HG02678 (cell line): ENCODE data around the gene PACRG.
"Not testable (repeated sequence)": the region's sequence is repeated elsewhere in the genome, so short reads cannot be mapped to it uniquely, and the experiment has no call there.

Source experiments
- ATAC-seq: cut with Tn5 transposase; IDR thresholded peaks from one replicate; pipeline ENCODE4 v1.9.1; 2021; ENCODE audit warnings: mild to moderate bottlenecking, moderate library complexity; ENCODE audit not compliant: unreplicated experiment

PACRG gene

DNA sequence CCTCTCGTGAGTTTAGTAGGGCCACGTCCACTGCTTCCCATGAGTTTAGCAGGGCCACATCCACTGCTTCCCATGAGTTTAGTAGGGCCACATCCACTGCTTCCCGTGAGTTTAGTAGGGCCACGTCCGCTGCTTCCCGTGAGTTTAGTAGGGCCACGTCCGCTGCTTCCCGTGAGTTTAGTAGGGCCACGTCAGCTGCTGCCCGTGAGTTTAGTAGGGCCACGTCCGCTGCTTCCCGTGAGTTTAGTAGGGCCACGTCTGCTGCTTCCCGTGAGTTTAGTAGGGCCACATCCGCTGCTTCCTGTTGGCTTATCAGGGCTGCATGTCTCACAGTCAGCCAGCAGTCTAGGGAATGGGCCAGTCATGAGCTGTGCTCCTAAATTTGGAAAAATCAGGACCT lies 573.1 kb downstream of the PACRG start:
- no peak for ATAC-seq

DNA sequence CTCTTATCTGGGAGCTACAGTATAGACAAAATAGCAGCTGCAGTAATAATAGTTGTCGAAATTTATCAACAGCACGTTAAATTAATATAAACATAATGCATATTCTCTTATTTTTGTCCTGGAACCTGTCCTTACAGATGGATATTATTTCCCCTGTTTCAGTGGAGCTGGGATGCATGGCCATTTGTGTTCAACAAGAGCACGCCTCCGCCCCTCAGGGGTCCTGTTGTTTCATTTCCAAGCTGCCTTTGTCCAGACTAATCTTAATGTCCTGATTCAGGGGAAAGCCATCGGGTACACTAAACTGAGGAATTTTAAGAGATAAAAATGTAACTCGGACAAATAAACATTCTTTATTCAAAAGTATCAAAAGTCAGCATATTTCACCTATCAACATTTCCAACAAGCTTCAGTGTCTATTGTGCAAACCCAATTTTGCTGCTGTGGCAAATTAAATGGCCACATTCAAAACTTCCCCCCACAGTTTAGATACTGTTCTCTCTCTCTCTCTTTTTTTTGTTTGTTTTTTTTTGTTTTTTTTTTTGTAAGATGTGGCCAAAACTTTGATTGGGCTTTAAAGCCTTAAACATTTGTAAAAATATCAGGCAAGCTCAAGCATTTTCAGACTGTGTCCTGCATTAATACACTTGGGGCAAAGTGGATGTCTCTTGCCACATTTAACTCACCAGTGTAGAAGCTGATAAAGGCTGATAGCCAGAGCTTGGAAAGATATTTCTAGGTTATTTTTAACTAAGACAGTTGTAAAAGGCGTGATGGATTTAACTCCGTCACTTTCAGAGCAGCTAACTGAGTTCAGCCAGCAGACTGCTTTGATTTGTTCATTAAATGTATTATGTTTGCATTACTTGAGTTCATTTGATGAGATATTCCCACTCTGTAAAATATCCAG lies 574.2 kb downstream of the PACRG start:
- ATAC-seq = no peak

DNA sequence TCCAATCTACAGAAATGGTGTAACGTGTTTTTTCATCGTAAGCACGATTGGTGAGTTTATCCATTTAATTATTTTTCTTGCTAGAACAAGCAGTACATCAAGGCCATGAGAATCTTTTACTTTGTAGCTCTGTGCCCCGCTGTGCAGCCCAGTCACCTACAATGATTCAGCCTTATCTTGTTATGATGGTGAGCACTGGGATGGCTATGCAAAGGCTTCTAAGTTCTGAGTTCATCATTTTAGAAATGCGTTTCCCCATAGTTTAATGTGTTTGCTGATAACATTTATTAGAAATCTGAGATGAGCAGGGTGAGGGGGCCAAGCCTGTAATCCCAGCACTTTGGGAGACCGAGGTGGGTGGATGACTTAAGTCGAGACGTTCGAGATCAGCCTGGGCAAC lies 575.0 kb downstream of the PACRG start:
- no peak for ATAC-seq

DNA sequence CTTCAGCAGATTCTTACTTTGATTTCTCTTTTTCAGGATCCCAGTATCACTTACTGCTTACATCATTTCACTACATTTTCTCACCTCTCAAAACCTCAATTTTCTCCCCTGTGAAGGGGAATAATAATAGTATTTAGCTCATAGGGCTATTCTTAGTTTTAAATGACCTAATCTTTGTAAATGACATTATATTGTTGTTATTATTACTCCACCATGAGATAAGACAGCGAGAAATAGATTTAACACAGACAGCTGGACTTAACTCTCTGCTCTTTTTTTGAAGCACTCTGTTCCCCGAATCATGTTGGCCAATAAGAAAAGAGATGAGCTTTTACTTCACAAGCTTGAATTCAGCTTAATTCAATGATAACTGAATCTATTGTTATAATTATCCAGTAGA lies 578.2 kb downstream of the PACRG start:
- no peak for ATAC-seq

DNA sequence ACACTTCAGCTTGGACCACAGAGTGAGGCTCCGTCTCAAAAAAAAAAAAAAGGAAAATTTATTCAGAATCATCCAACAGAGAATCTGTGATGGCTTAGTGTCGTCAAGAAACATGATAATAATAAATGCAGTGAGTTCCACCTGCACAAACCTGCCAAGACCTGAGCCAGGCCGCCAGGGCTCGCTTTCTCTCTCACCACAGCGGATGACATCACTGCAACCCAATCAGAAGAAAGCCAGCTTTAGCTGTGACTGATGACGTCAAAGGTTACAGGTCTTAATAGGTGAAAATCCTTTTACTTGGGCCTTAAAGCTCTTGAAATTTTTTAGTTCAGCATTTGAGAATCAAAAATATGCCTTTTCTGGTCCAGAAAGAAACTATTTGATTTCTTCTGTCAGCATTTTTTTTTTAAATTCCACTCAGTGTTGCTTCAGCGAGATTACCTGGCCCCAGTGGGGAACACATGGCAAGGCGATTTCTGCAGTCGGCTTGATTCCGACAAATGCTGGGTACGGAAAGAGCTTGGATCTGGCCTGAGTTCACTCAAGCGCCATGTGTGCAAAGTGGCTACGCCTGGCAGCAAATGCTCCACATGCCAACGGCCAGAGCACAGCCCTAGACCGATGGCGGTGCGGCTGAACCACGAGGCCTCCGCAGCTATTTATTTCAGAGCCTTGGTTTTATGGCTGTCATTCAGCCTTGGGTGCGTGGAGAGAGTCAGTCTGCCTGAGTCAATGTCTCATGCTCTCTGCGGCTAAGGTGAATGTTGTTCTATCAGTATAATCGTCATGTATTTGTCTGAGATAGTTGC lies 581.1 kb downstream of the PACRG start:
- ATAC-seq = no peak

DNA sequence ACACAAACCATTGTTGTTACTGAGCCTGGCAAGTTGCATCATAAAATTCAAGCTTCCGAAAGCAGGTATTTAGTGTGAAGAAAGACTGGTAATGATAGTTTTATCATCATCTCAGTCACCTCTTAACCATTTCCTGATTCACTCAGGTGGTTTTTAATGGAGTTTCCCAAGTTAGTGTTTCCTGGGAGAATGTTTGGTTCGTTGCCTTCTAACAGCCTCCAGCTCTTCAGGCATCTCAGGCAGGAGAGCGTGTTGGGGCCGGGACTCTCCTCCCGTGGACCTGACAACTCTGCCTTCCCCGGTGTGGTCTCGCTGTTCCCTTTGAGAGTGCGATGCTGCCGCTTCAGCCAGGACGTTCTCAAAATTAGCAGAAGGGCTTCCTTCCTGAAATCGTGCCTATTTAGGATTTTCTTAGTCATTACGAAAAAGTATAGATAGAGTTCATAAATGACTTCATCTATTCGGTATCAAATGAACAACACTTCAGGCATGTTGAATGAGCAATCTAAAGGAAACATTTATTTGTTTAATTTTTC lies 581.8 kb downstream of the PACRG start:
- ATAC-seq = no peak

DNA sequence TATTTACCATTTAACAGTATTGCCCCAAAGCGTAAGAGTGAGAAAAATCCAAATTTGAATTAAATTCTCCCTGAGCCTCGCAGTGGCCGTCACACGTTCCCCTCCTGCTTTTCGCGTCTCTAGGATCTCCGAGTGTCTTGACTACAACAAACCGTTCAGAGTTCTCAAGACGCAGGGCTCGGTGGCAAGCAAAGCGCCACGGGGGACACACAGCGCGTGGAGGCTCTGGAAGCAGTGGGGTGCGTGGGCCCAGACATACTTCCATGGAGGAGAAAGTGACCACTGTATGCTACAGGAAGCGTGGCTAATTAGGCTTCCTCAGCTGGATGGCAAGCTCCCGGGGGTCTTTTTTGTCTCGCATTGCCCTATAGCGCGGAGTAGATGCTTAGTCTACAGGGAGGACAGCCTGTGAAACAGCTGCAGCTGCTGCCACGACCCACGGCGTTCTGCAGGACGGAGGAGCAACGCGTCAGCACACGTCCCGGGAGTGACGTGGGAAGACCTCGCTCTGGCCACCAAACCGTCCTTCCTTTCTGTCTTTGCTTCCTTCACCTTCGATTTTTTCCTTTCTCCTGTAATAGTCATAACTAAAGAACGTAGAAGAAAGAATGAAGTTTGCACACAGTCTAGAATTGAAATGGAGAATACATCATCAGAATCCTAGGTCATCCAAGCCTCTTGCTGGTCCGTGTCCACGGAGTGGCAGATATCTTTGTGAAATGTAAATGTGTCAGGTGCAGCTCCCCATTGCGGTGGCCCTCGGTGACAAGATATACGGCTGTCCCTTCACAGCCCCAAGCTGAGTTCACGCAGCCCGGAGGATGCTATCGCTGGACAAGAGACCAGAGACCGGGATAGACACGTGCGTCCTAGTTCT lies 582.6 kb downstream of the PACRG start:
- ATAC-seq = no peak

DNA sequence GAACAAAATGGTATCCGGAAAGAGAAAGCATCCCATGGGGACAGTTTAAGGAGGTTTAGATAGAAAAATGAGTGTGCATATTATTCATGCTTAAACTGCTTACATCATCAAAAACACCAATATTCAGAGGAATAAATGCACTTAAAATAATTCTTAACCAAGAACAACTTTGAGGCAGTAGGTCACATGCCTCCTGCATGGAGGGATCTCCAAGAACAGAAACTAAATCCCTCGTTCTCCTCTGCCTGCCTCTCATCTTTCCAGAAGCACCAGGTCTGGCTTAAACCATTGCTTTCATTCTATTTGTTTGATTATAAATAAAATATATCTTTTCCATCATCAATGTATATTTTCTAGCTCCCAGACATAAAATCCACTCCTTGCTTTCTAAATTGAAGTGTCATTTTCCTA lies 583.2 kb downstream of the PACRG start:
- ATAC-seq = no peak

DNA sequence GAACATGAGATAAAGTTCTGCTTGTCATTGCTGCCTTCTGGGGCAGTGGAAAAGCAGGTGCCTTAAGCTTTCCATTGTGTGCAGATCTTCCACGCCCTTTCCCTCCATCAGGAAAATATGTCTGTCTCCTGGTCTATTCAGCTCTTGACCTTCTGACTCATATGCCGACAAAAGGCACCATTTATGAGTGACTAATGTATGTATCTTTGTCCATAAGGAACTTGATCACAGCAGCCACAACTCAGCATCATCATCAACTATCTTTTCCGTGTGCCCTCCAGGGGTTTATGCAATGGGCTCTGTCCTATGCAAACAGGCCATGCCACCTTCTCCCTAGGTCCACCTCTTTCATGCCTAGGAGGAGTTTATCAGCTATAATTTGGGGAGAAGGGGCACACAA lies 584.1 kb downstream of the PACRG start:
- ATAC-seq = no peak

DNA sequence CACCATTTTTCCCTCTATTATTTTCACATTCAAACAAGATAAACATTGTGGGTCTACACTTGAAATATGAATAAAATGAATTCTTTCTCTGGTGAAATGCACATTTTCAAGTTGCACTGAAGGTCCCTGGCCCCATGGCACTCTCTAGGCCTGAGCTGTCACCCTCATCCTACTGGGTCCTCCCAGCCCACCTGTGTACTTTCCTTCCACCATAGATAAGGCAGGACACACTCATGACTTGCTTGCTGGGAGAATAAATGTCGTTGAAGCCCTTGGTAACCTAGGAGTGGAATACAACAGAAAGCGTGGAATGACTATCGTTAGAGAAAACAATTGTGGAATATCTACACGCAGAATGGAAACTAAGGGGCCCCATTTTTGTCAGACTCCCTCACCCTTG lies 585.8 kb downstream of the PACRG start:
- ATAC-seq = no peak

DNA sequence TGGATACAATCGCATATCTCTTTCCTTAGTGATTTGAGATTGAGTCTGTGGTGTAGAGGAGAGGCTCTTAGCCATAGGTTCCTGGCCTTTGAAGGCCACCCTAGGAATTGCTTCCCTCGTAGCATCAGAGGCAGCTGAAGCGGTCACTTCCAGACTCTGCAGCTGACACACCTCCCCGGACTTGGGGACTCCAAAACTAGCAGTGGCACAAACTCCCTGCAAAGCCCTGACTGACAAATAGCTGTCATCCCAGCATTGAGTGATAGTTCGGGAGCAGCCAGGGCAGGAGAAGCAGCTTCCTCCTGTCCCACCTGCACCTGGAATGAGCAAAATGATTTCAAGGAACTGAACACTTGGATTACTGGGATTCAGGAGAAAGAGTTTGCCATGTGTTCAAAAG lies 586.2 kb downstream of the PACRG start:
- no peak for ATAC-seq

DNA sequence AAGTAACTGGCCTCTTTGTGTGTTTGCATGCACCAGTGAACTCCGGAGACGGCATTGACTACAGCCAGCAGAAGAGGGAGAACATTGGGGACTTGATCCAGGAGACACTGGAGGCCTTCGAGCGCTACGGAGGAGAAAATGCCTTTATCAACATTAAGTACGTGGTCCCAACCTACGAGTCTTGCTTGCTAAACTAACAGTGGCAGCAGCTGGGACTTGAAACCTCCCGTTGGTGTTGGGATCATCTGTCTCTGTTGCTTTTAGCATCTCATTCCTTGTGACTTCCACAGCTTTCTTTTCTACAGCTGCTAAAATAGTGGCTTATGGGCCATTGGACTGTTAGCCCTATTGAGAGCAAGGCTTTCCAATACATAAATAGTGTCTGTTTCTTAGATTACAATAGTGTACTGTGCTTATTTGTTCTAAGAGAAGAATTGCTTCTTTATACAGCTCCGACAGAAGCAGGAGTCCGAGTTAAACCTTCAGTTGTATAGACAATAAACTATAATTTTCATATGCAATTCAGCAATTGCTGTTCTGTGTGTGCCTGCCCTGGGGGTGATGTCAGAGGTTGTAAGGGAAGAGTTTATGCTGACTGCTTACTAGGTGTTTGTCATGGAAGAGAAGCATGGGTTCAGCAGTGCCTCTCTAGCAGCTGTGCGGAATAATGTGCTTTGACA lies 587.2 kb downstream of the PACRG start:
- no peak for ATAC-seq

DNA sequence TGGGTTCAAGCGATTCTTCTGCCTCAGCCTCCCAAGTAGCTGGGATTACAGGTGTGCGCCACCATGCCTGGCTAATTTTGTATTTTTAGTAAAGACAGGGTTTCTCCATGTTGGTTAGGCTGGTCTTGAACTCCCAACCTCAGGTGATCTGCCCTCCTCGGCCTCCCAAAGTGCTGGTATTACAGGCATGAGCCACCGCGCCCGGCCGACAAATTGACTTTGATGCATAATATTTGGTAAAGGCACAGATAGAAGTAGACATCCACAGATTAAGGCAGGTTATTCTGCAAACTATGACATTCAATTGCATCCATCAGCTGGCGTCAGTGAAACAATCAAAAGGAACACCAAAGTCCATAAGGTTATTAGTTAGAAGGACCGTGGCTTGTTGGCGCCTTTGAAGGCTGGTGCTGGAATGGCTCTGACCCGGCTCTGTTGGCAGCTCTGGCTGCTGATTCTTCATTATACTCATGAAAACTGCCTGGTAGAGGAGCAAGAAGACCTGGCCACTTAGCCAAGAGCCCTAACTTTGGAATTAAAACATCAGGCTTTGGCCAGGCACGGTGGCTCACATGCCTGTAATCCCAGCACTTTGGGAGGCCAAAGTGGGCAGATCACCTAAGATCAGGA lies 589.2 kb downstream of the PACRG start:
- not testable (repeated sequence) for ATAC-seq

DNA sequence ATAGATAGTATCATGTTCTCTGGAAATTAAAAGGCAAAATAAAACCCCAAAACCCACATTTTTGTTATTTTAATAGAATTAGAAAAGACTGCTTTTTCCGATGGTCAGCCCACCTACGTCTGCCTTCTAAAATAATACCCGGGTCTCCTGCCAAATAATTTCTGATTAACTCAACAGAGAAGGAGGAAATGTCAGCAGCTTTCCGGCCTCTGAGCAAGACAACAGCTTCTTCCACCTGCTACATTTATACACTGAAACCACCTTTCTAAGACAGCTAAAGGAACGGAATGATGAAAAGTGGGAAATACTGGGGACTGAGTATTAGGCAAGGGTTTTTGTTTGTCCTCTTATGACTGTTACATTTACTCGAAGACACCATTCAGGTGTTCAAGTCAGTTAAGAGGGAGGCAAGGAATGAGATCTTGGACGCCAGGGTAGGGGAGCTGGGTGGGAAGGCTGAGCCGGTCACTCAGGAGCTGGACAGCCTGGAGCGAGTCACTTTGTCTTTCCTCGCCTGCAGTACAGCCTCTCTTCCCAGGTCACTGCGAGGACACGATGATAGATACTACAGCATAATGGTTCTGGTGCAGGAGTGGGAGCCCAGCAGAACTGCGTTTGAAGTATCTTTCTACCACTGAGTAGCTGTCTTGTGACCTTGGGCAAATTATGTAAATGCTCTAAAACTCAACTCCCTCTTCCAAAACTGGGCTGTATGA lies 590.5 kb downstream of the PACRG start:
- ATAC-seq = no peak

DNA sequence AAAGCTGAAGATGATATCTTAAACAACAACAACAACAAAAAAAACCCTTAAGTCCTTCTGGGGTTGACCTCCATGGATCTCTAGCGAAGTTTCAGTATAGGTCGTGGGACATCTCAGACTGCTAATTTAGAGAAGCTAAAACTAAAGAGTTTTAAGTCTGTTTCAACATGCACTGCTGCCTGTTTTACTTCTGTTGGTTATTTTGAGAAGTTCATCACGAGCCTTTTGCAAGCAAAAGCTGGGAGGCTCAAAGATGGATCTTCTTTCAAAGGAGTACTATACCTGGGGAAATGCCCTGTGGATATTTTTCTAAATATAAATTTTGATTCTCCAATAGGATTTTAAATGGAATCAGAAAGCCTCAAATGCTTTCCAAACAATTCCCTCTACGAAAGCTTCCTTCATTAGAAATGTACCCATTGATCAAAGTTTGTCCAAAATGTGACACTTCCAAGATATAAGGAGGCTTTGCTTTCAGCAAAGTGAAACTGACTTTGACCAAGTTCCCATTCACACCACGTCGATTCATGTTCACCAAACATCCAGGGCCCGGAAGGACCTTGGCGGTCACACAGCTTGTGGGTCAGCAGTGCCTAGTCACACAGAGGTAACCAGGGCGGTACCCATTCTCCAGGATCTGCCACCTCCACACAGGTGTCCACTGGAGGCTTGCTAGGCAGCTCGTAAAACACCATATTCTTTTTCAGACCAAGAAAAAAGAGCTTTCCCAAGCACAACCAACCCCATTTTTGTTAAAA lies 592.0 kb downstream of the PACRG start:
- no peak for ATAC-seq

DNA sequence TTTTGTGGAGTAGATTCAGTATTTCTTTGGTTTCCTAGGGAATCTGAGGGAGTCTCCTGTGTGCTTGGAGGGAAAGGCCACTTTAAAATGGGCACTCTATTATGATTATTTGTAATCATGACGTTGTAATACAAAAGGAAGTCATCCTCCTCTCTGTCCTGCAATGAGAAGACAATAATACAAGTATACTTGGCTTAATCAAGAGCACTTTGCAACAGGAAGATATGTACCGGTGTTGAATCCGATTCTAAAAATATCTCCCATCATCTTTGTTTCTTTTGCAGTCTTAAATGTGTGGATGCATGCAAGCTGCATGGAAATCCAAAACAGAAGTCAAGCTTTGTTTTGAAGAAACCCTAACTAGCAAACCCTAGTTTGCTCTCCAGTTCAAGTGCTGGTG lies 592.6 kb downstream of the PACRG start:
- ATAC-seq = no peak

DNA sequence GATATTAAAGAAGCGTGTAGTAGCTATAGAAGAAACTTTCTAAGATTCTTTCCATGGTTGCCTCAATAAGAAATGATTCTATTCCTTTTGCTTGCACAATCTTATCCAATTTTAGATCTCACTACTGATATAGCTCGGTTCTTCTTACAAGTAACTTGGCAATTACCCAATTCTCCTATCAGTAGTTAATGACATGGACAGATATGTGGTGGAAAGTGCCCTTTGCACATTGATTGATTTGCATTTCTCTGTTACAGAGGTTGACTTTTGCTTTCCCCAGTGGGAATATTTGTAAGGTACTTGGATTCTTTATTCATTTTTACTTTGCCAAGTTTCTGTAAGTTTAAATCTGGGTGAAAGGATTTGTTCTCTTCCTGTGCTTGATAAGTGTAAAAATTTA lies 593.0 kb downstream of the PACRG start:
- ATAC-seq = no peak

DNA sequence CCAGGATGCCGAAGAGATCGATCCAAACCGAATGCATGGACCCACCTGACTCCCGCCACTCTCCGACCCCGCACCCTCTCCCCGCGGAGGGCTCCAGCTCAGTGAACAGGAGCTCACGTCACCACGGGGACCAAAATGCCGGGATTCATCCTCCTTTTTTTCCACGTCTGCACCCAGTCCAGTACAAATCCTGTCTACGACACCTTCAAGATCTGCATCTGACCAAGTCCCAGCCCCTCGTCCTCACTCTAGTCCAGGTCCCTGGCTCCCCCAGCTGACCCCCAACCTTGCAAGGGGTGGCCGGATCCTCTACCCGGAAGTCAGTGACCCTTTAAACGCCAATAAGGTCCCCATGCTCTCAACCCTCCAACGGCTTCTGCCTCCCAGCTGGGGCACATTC lies 593.9 kb downstream of the PACRG start:
- no peak for ATAC-seq
